ENCODE results near the gene DNAJC24. TPM values are rescaled to one million over a fixed set of nuclear protein-coding genes. Genes with fewer than 3 reads are reported as not detected.

Gene DNAJC24
- total and polyA plus RNA-seq, 2 of the 4 experiments (the other 2 are of a cell fraction) = 8.2 to 8.9 TPM

DNA sequence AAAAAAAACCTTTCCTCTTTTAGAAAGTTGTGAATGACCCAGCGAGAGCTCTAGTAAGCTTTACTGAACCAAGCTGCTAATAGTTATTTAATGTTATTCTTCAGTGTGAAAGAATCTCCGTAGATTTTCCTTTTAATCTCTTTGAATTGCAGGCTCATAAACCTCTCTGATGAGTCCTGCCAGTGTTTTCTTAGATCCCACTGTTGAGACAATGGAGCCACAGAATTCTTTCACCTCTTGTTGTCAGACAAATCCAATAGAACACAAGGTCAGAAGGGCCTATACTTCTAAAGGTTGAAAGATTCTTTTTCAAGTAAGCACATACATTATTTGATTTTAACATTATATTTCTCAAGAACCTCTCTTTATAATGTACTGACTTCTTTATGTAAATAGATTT lies 52.2 kb downstream of the DNAJC24 start:
- WGBS, 2 experiments (ENCODE audit: extremely low coverage in 2 of 2, insufficient read length in 1 of 2) = no CpG with 5 or more reads among the region's 2 CpGs
- H3K23ac ChIP-seq (ENCODE audit: low read depth, low read length) = no peak overlapping the region
- no peak overlapping the region for H2AK9ac ChIP-seq (replicated peaks; ENCODE audit: low read depth, low read length, poor library complexity)
- no peak overlapping the region for H2AFZ ChIP-seq (replicated peaks; ENCODE audit: low read length, poor library complexity)
- H4K91ac ChIP-seq (ENCODE audit: insufficient read depth, low read depth, low read length) = no peak overlapping the region
- intact Hi-C loops (cut with micrococcal nuclease) = no loop called here
- H3K27me3 ChIP-seq (ENCODE audit: control insufficient read depth, insufficient read depth, low read length) = no peaks in the 10 kb centered on the region
- H4K5ac ChIP-seq (ENCODE audit: low read depth, low read length) = no peak overlapping the region
- dilution Hi-C loops (cut with HindIII; ENCODE audit: low sequenced_read_pairs, unreplicated experiment) = no loop called here
- DNase-seq (no peak), ATAC-seq (ENCODE audit: low read depth) (no peak)
- H3K56ac ChIP-seq (ENCODE audit: extremely low read depth, insufficient read depth, low read length) = no peak overlapping the region
- no TSS peak for BruUV-seq (replicated peaks)
- H2BK20ac ChIP-seq (ENCODE audit: low read depth, low read length) = no peak overlapping the region
- H3K4me1 ChIP-seq (ENCODE audit: control insufficient read depth, insufficient read depth, low read length) = no peaks in the 10 kb centered on the region
- CTCF ChIA-PET = no interaction called here
- H4K20me1 ChIP-seq (ENCODE audit: insufficient read depth, low read length) = no peaks in the 10 kb centered on the region
- no peak overlapping the region for H3K14ac ChIP-seq (replicated peaks; ENCODE audit: low read depth, low read length)
- H2BK5ac ChIP-seq (ENCODE audit: low read depth, low read length, poor library complexity, severe bottlenecking) = no peak overlapping the region
- POLR2A ChIA-PET (ENCODE audit: unreplicated experiment) = no interaction called here
- H3K4me3 ChIP-seq (ENCODE audit: insufficient read depth, low read depth, low read length) = no peak overlapping the region
- no peak overlapping the region for H3K9ac ChIP-seq (ENCODE audit: low read depth, low read length)
- H2AK5ac ChIP-seq (ENCODE audit: low read depth, low read length) = no peak overlapping the region
- no peak overlapping the region for H3K27ac ChIP-seq (ENCODE audit: insufficient read depth, low read length)
- no peak overlapping the region for H3K4ac ChIP-seq (ENCODE audit: low read depth, low read length)
- in situ Hi-C loops (cut with MboI; ENCODE audit: low sequenced_read_pairs) = no loop called here
- H3K36me3 ChIP-seq (ENCODE audit: control insufficient read depth, insufficient read depth, low read length) = no peaks in the 10 kb centered on the region
- H3K9me3 ChIP-seq (ENCODE audit: control insufficient read depth, insufficient read depth, low read length) = no peaks in the 10 kb centered on the region
- no peak overlapping the region for H2BK15ac ChIP-seq (ENCODE audit: low read depth, low read length)
- H2BK120ac ChIP-seq (ENCODE audit: low read depth, low read length) = no peak overlapping the region
- H4K8ac ChIP-seq (ENCODE audit: low read depth in 2 of 2, low read length in 2 of 2) = no peak overlapping the region
- H3K9me1 ChIP-seq (ENCODE audit: insufficient read depth, low read length) = no peaks in the 10 kb centered on the region
- H3K18ac ChIP-seq (ENCODE audit: low read depth, low read length) = no peak overlapping the region
- TF ChIP-seq CEBPB (IDR thresholded peaks at IDR 0.05; ENCODE audit: low read depth, low read length) = no peak
- no peak for TF ChIP-seq RCOR1 (IDR thresholded peaks at IDR 0.05; ENCODE audit: insufficient replicate concordance, low read length)
- TF ChIP-seq SMC3 (IDR thresholded peaks at IDR 0.05; ENCODE audit: low read depth, low read length) = no peak
- TF ChIP-seq CTCF (conservative IDR thresholded peaks at IDR 0.05; ENCODE audit: low read depth, low read length) = no peak
- TF ChIP-seq BHLHE40 (IDR thresholded peaks at IDR 0.05; ENCODE audit: low read depth, low read length) = no peak
- no peak for TF ChIP-seq FOS (IDR thresholded peaks at IDR 0.05; ENCODE audit: low read depth, low read length)
- TF ChIP-seq, protein P1, sequence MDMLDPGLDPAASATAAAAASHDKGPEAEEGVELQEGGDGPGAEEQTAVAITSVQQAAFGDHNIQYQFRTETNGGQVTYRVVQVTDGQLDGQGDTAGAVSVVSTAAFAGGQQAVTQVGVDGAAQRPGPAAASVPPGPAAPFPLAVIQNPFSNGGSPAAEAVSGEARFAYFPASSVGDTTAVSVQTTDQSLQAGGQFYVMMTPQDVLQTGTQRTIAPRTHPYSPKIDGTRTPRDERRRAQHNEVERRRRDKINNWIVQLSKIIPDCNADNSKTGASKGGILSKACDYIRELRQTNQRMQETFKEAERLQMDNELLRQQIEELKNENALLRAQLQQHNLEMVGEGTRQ (IDR thresholded peaks at IDR 0.05; ENCODE audit: low read depth, low read length) = no peak
- TF ChIP-seq RAD21 (IDR thresholded peaks at IDR 0.05; ENCODE audit: low read length) = no peak
- TF ChIP-seq POLR2A (IDR thresholded peaks at IDR 0.05; ENCODE audit: low read depth, low read length) = no peak
- no peak for TF ChIP-seq RFX5 (IDR thresholded peaks at IDR 0.05; ENCODE audit: low read depth, low read length)
- TF ChIP-seq CHD1 (IDR thresholded peaks at IDR 0.05; ENCODE audit: low read depth, low read length) = no peak
- no peak for TF ChIP-seq MAFK (IDR thresholded peaks at IDR 0.05; ENCODE audit: low read depth, low read length)
- no peak for TF ChIP-seq NFE2L2 (IDR thresholded peaks at IDR 0.05; ENCODE audit: low read depth, low read length)
- TF ChIP-seq MXI1 (IDR thresholded peaks at IDR 0.05; ENCODE audit: borderline replicate concordance, low read depth, low read length) = no peak
- TF ChIP-seq, protein P2, sequence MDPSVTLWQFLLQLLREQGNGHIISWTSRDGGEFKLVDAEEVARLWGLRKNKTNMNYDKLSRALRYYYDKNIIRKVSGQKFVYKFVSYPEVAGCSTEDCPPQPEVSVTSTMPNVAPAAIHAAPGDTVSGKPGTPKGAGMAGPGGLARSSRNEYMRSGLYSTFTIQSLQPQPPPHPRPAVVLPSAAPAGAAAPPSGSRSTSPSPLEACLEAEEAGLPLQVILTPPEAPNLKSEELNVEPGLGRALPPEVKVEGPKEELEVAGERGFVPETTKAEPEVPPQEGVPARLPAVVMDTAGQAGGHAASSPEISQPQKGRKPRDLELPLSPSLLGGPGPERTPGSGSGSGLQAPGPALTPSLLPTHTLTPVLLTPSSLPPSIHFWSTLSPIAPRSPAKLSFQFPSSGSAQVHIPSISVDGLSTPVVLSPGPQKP (IDR thresholded peaks at IDR 0.05; ENCODE audit: borderline replicate concordance, low read depth, low read length) = no peak
- no peak for TF ChIP-seq MAZ (IDR thresholded peaks at IDR 0.05; ENCODE audit: borderline replicate concordance, low read depth, low read length)
- no peaks in the 10 kb centered on the region for H3K79me1 ChIP-seq (ENCODE audit: low read depth in 1 of 2, low read length in 2 of 2)
- H3K4me2 ChIP-seq (ENCODE audit: low read depth, low read length) = no peak overlapping the region

Measured in IMR-90 (cell line).